ENCODE data around the gene CD300LB. TPM values are rescaled to one million over a fixed set of nuclear protein-coding genes. Genes with fewer than 3 reads are reported as not detected.

CD300LB gene
- total RNA-seq = not detected in 2 replicates

GRCh38 chr17:74531231-74531761 lies at the start of gene CD300LB:
TSS of gene CD300LB (minus strand) at chr17:74531475. CDS start at chr17:74531350, 125 bp downstream.

GRCh38 chr17:74567397-74567796 lies 36.1 kb upstream of the CD300LB start, which contains the start of gene CD300H:
TSS of gene CD300H (minus strand) at chr17:74567509.

GRCh38 chr17:74545843-74546230 lies 14.6 kb upstream of the CD300LB start, which contains the start of gene CD300C:
TSS of gene CD300C (minus strand) at chr17:74546115. CDS start at chr17:74545782, 333 bp downstream.

Other genes with a start within 250 kb of the CD300LB start
- 1.3 and 9.6 TPM in 2 replicates for gene KIF19, start 205.2 kb downstream of the CD300LB start, total RNA-seq
- not detected in 2 replicates for gene BTBD17, start 169.6 kb downstream of the CD300LB start, total RNA-seq
- gene GPR142, start 164.0 kb downstream of the CD300LB start, total RNA-seq = not detected in 2 replicates
- 0.33 and 0.67 TPM in 2 replicates for gene GPRC5C, start 99.4 kb downstream of the CD300LB start, total RNA-seq
- not detected in 2 replicates for gene CD300A, start 64.8 kb downstream of the CD300LB start, total RNA-seq
- not detected in 2 replicates for gene CD300C, start 14.6 kb upstream of the CD300LB start, total RNA-seq
- not detected in 2 replicates for gene CD300H, start 36.0 kb upstream of the CD300LB start, total RNA-seq
- gene CD300LD, start 60.8 kb upstream of the CD300LB start, total RNA-seq = not detected in 2 replicates
- not detected in 2 replicates for gene CD300E, start 92.3 kb upstream of the CD300LB start, total RNA-seq
- not detected in 2 replicates for gene CD300LF, start 181.4 kb upstream of the CD300LB start, total RNA-seq
- 0.33 and 0.67 TPM in 2 replicates for gene RAB37, start 205.8 kb upstream of the CD300LB start, total RNA-seq
- 13.7 and 17.0 TPM in 2 replicates for gene NHERF1, start 217.2 kb upstream of the CD300LB start, total RNA-seq
- gene NAT9, start 244.9 kb upstream of the CD300LB start, total RNA-seq = 33.3 and 34.8 TPM in 2 replicates

Measured in vein endothelial cell (primary cell).